HG03469 (cell line): ENCODE measurements around the gene AKAP6.

Experiments used
- ATAC-seq: cut with Tn5 transposase; IDR thresholded peaks from one replicate; pipeline ENCODE4 v1.9.1; 2021; ENCODE audit warnings: mild to moderate bottlenecking, moderate library complexity, moderate number of reproducible peaks; ENCODE audit not compliant: unreplicated experiment

The AKAP6 gene

DNA sequence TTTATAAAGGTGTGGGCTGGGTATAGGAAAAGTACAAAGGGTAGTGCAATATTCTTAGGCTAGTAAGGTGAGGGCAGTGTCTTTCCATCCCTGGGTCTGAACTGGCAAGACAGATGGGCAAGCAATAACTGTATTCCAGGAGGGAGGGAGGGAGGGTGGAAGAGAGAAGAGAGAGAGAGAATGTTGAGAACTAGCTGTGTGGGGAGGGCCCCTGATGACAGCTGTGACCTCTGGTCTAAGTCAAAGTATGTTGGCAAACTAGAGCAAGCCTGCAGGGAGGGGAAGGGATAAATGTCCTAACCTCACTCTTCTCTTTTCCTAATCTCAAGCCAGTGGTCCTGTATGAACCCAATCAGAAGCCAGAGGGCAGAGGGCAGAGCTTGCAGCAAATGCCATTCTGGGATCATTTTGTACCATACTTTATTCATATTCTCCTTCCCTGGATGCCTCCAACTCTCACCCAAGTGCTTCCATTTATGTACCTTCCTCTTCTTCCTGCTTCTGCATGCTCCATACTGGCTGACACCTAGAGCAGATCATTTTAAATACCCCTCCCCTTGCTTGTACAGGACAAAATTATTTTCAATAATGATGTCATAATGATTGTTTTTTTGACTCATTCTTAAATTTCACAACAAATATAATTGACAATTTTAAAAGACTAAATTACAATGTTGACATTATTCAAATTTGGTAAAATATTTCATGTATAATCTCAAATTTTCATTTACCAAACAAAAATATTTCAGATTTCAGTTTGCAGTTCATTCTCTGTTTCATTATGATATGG, 75.9 kb downstream of the AKAP6 start:
- ATAC-seq, result no peak

DNA sequence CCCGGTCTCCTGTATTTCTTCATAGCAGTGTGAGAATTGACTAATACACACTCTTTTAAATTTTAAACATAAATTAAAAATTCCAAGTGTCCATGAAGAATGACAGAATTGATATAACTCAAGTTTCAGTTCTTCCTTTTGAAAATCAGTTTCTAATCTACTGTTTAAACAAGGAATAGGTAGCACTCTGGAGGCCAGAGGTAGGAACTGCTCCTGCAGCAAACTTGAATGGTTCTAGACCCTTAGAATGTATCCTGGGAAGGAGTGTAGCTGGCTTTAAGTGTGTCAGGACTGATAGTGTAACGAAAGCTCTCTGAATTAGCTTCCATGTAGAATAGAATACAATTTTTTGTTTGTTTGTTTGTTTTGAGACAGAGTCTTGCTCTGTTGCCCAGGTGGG, 76.8 kb downstream of the AKAP6 start:
- ATAC-seq, result no peak

DNA sequence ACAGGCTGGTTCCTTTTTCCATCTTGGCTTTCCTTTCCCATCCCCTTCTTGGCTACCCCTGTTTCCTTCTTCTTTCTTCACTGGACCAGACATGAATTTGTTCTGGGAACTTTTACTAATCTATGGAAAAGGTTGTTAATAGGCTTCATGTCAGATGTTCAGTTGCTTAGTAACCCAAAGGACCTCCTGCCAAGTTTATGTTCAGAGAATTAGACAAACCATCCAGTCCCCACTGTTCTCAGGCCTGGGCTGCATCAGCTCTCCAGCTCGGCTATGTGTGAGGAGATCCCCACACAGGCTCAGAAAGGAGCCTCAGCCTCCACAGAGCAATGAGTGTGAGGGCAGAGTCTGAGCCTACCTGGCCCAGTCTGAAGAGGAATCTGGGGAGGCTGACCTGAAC, 78.0 kb downstream of the AKAP6 start:
- ATAC-seq, result no peak

DNA sequence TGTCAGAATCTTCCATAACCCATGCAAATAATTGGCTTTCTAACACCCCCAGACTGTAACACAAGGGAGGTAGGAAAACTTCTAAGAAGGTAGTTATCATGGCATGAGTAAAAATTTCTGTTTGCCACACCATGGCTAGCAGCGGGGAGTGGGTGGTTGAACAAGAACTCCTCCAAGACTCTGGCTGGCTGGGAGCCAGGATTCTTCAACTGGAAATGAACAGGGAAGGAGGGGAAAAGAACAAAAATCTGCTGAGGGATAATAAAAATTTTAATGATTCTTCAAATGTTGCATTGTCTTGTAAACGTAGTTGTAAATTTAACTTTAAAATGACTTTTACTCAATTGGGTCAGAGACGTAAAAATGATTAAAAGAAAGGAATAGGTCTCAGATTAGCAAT, 78.9 kb downstream of the AKAP6 start:
- ATAC-seq, result no peak

DNA sequence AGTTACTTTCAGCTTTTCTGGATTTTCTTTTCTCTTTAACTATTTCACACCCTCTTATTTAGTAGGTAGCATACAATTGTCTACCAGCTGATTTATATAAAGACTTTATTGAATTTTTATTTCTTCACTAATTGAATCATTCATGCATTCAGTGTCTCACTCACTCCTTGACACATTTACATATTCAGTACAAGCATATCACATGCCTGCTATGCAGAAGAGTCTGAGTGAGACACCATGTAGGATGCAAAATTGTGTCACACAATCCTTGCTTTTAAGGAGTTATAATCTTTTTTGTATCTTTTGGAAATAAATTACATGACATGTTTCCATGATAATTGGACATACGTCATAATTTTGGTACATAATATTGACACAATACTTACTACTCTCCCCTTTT, 83.0 kb downstream of the AKAP6 start:
- ATAC-seq, result no peak

DNA sequence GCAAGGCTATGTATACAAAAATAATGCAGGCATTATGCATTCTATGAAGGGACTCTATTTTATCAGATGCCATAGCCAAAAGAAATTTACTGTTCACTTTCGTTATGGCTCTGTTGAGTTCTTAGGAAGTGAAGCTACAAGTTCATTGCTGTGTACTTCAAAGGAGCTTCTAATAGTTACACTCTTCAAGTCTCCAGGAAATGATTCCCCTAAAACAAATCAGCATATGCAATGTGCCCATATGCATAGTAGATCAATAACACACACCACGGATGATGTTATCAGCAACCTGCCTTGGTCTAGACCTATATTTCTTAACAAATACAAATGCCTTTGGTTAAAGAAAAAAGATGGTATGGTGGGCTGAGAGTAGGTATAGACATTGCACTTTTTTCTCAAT, 83.4 kb downstream of the AKAP6 start:
- no peak for ATAC-seq

DNA sequence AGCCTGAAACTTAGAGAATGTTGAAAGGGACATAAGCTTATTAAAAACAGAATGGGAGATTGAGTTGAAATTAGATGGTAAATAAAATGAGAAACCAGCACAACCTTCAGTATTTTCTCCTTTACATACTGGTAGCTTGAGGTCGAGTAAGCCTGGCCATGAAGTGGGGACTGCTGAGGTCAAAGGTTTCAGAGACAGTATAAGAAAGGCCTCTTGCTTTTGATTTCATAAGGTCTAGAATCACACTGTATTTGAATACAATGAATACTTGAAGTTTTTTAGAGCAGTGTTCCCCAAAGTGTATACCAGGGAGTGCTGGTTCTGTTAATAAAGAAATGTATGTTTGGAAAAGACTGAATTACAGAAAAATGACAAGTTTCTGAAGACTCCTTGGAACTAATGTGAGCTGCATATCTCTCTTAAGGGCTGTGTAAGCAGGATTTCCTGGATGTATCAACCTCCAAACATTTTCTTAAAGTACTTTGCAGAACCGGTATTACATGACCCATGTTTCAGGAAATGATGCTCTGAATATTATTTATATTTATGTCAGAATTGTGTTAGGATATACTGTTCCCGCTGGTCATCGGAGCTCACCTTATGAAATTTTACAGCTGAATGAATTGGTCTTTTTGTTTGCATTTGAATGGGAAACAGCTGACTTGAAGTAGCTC, 85.0 kb downstream of the AKAP6 start:
- ATAC-seq, result no peak

DNA sequence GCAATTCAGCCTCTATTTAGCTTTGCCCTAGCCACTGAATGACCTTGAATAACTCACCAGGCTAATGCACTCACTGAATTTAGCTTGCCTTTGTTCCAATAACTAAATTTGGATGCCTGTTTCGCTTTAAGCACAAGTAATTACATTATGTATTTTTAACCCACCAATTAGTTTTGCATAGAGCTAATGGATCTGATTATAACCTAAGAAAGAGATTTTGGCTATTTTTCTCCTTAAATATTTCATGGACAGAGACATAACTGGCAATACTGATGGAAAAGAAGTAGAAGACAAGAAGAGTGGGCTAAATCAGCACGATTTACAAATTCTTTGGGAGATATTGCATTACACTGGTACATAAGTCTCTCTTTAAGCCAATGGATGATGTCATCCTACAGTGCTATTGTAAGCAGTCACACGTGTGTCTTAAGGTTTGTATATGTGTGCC, 85.7 kb downstream of the AKAP6 start:
- ATAC-seq, result no peak

DNA sequence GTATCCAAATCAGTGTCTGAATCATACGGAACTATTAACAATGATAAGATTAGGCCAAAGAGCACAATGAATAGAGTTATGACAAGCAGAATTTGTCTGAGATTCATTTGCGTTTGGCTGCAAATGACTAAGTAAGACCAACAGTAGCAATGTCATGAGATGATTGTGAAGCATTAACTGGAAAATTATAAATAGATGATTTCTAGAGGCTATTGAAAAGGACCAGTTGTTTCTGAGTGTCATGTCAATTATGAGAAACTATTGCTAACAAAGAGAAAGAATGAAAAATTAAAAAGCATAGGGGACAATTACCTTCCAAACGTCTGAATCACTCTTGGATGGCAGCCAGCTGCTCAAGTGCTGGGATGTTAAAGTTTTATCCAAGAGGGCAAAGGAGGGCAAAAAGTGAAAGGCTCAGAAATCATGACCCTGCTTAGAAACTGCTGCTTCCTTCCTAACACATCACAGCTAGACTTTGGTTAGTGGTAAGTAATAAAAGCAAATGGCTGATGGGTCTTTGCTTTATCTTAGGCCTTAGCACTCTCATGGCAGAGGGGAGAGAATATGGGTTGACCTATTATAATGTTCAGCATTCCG, 89.0 kb downstream of the AKAP6 start:
- ATAC-seq, result no peak

DNA sequence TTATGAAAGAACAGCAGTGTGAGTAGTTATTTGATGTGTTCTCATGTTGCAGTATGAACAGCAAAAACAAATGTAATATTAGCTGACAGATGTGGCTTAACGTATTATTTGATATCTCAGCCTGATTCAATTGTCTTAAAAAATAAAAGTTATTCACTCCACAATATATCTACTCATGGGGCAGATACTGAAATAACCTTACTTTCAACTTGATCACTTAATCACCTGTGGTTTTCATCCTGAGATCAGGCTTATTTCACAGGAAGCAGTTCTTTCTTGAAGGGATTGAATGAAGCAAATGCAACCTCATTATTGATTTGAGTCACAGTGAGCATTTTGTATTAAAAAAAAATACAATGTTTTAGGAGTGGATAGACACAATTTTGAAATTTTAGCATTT, 90.3 kb downstream of the AKAP6 start:
- no peak for ATAC-seq

DNA sequence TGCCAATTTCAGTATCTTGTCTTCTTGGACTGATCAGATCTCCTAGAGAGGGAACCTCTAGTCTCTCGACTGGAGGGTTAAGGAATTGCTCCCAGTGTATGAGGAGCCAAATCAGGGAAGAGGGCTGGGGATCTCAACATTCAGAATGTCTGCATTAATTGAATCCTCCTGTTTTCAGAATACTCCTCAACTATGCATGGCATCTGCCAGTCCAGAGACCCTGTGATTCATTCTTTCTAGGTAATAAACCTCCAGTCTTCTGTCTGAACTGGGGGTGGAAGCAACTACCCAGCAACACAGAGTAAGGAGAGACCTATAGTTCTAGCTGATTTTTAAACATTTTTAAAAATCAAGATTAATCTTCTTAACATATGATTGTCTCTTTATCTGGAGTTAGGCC, 92.7 kb downstream of the AKAP6 start:
- ATAC-seq, result no peak

DNA sequence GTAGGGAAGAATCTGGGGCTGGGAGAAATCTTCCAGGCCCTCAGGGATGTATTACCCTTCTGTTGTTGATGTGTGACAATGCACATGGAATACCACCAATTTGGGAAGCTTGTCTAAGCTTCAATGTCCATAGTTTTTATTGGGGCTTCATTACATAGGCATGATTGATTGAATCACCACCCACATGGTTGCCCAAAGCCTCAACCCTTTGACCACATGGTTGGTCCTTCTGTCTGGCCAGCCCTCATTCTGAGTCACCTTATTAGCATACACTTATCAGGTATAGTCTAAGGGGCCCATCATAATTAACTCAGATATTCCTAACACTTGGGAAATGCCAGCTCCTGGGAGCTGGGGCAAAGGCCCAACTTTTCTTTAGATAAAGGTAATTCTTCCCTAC, 93.3 kb downstream of the AKAP6 start:
- no peak for ATAC-seq

DNA sequence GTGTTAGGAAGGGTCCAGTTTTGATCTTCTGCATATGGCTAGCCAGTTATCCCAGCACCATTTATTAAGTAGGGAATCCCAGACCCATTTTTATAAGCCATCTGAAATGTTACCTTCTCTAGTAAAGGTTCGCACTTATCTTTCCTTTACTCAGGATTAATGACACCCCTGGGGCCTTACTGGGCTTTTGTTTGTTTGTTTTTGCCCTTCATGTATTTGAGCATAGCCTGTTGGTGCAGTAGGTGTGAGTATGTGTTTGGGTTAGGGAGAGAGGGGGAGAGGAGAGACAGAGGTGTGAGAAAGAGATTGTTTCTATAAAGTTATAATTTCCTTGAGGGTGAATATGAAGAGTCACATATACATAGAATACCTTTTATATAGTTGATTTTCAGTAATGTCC, 96.9 kb downstream of the AKAP6 start:
- no peak for ATAC-seq

DNA sequence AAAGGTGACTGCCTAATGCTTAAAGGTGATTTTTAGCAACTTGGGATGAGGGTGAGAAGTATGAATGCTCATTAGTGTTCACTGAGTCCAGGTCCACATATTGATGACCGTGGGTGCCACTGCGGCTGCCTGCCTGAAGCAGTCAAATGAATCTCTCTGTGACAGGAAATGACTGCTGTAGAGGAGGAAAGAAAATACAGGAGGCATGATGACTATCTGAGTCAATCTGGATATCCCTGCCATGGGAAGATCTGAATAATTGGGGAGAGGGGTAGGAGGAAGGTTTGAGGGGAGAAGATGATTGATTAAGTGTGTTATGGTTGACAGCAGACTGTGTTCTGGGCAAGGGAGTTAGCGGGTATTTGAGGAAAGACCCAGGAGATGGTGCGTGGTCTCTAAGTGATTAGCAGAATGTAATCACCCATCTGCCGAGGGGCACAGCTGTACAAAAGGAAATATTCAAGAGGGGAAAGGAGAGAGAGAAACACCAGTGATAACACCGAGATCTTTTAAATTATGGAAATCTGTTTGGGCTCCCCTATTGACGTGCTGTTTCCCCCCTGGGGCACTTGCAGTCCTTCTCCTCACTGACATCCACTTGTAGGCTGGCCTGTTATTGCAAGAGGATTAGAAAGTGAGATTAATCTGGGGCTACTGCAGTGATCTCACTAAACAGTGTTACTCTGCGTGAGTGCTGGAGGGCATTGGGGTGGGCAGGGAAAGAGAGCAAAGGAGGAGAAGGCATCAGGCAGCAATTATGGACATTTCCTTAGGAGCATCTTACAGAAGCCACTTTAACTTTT, 97.7 kb downstream of the AKAP6 start:
- ATAC-seq, result no peak

DNA sequence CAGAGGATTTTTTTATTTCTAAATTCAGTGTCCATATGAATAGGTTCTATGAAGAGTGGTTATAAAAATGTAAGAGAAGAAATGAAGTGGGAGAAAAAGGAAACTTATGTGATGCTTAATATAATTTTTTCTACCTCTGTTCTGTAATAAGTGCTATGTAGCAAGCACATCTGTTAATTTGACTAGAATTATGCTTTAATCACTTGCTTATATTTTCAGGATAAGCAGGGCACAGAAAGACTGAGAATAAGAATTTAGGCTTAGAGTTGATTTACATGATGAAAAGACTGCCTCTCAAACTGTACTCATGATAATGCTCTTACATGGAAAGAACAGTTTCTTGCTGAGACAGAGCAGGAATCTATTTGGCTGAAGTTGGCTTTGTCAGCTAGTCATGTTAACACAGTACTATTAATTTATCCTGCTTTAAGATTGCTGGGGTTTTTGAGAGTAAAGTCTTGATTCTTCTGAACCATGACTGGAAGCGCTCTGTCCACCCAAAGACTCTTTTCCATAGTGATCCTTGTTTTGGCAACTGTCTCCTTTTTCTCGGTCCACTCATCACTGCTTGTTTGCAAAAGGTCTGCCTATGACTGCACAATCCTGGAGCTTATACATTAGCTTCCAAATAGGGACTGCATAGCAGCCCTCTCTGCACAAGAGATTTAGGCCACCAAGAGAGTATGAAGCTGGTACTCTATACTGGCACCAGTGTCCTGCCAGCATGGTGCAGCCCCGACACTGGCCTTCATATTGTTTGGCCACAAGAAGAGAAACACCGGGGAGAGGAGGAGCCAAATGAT, 98.8 kb downstream of the AKAP6 start:
- no peak for ATAC-seq

DNA sequence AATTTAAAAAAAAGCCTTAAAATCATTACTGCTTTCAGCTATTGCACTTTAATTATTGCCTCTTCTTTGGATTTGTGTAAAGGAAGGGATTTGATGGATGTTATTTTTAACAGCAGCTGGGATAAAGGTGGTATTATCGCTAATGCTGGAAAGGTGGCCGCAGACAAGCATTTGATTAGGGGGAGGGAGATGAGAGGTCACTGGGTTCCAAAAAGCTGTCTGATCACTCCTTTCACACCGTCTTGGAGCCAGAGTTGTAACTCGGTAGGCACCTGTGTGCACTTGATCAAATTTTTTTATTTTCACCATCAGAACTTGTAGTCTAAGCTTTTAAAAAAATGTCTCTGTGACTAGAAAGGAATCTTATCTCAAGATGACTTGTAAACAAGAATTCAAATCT, 99.8 kb downstream of the AKAP6 start:
- no peak for ATAC-seq

DNA sequence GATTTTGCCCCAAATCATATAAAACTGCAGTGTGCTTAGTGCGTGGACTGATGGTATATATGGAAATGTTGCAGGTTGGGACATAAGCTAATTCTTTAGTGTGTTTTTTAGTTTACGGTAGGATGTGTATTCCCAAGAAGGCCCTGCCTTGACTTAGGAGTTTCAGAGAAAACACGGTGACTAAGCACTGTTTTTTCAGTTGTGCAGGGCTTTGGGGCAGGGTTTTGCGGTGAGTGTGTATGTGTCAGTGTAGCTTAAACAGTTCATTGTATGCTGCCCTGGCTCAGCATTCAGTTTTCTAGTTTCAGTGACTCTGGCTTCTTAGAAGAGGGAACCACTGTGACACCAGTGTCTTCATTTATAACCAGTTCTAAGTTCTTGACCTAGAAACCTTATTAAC, 101.2 kb downstream of the AKAP6 start:
- no peak for ATAC-seq

DNA sequence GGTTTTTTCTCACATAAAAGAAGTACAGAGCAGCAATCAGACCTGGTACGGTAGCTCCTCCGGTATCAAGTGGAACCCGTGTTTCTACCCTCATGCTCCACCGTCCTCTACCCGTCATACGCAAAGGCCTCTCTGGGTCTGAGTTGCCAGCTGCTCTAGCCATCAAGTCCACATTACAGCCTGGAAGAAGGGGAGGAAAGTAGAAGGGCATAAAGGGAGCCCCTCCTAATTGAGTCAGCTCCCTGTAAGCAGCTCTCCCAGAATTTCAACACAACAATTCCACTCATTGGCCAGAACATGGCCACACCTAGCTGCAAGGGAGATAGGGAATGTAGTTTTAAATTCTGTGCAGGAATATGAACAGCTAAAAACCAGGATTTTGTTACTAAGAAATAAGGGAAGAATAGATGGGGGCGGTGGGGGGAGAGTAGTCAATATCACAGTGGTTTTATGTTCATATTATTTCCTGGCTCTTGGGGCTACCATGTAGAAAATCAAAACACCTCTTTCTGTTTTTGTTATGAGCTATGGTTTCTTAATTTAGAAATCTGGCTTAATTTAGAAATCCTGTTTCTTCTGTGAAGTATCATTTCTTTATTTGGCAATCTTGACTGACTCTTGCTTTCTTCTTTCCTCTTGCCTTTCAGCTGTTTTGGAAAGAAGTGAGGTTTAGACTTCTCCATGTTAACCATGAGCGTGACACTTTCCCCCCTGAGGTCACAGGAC, 103.9 kb downstream of the AKAP6 start:
- ATAC-seq, result no peak

DNA sequence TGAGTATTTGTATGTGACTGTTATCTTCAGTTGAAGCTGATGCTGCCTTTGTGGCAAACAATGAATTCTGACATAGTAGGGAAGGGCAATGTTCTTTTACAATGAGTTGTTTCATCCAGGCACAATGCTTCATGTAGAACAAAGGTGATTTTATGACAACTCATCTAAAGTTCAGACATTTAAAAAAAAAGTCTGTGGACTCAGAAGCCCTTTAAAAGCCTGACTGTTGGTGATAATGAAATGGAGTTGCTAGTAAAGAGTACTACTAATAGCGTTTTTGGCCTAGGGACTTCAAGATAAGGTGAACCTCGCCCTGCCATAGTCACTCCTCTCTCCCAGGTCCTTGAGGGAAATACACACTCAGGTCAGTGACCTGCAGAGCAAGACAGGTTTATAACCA, 105.1 kb downstream of the AKAP6 start:
- no peak for ATAC-seq

DNA sequence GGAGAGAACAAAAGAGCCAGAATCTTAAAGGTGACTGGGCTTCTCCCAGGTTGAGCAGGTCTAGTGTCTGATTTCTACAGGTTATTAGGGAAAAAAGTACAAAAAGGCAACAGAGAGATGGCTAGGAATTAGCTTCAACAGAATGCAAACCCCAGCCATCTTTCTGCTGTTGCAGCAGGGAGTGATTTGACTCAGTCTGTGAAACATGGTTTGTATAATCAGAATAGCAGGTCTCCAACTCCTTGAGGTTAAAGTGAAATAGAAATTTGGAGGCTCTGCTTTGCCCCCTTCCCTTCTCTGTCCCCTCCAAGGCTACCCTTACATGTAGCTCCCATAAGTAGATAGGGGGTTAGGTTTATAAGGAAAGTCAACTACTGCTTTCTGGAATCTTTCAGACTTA, 105.8 kb downstream of the AKAP6 start:
- no peak for ATAC-seq
